IMR-90 (cell line): ENCODE results near the gene KCTD3.

Source experiments
- CEBPB ChIP-seq: IDR thresholded peaks from 2 replicates; pipeline ENCODE4 v1.6.1; 2012; ENCODE audit warnings: low read depth, low read length, improper control_type of control experiment
- CTCF ChIP-seq: conservative IDR thresholded peaks from 2 replicates; pipeline ENCODE4 v1.5.1; 2012; ENCODE audit warnings: mild to moderate bottlenecking, low read depth, low read length, improper control_type of control experiment
- FOS ChIP-seq: fragments of 150-350 bp; IDR thresholded peaks from 2 replicates; pipeline ENCODE4 v1.6.1; 2016; ENCODE audit warnings: low read depth, low read length
- MAZ ChIP-seq: IDR thresholded peaks from 2 replicates; pipeline ENCODE4 v1.6.1; 2012; ENCODE audit warnings: low read depth, mild to moderate bottlenecking, low read length, improper control_type of control experiment, moderate library complexity, borderline replicate concordance
- MXI1 ChIP-seq: IDR thresholded peaks from 2 replicates; pipeline ENCODE4 v1.6.1; 2012; ENCODE audit warnings: low read depth, mild to moderate bottlenecking, low read length, moderate library complexity, borderline replicate concordance
- NFE2L2 ChIP-seq: fragments of 150-350 bp; IDR thresholded peaks from 2 replicates; pipeline ENCODE4 v1.6.1; 2016; ENCODE audit warnings: low read depth, mild to moderate bottlenecking, low read length
- POLR2A ChIP-seq: IDR thresholded peaks from 2 replicates; pipeline ENCODE4 v1.6.1; 2012; ENCODE audit warnings: mild to moderate bottlenecking, low read depth, low read length
- RAD21 ChIP-seq: IDR thresholded peaks from 2 replicates; pipeline ENCODE4 v1.6.1; 2012; ENCODE audit warnings: low read length, improper control_type of control experiment

- TF ChIP-seq POLR2A, result no peak
- TF ChIP-seq CTCF, result no peak
- no peak for TF ChIP-seq MXI1
- TF ChIP-seq CEBPB, result no peak
- no peak for TF ChIP-seq NFE2L2
- TF ChIP-seq FOS, result no peak
- no peak for TF ChIP-seq MAZ
- TF ChIP-seq RAD21, result no peak
Measured at GRCh38 chr1:215599418-215600074, 32.4 kb downstream of the KCTD3 start.
